H1 (cell line): ENCODE data around the gene SOX8. TPM values are rescaled to one million over a fixed set of nuclear protein-coding genes. Genes with fewer than 3 reads are reported as not detected.
A peak's percentile ranks its signal among the peaks of the same experiment; 100 is the strongest.

Source experiments
- CTCF ChIA-PET: fragments of 300-600 bp; sonication (Branson Sonifier 250); formaldehyde crosslinking; loops from one replicate; lab custom pipeline; 2021; ENCODE audit not compliant: partially characterized antibody; lab: Charles Lee
- POLR2A ChIA-PET: fragments of 300-600 bp; sonication (Branson Sonifier 250); formaldehyde crosslinking; loops from one replicate; lab custom pipeline; 2021; ENCODE audit warnings: inconsistent platforms; ENCODE audit not compliant: partially characterized antibody; lab: Charles Lee
- DNase-seq, 2 experiments: peaks; one replicate each; pipeline versions ENCODE4 v3.0.0 to v3.0.0-alpha.2; 2010 to 2022; ENCODE audit warnings: low spot score in 2 of 2, low read depth in 1 of 2, mixed read lengths in 1 of 2
- FAIRE-seq: peaks from 2 replicates; lab custom pipeline; 2011; peaks lifted over from hg19 to GRCh38; lab: Jason Lieb, UNC
- H2AFZ ChIP-seq: 2 replicates; pipeline ENCODE4 v1.8.1; 2012; ENCODE audit warnings: low read length, inconsistent platforms
- H2AK5ac ChIP-seq: 2 replicates; pipeline ENCODE4 v1.6.1; 2013; ENCODE audit warnings: low read depth, low read length
- H2BK120ac ChIP-seq: replicated peaks from 2 replicates; pipeline ENCODE3; 2013; ENCODE audit warnings: low read depth, low read length, inconsistent platforms
- H2BK12ac ChIP-seq: 2 replicates; pipeline ENCODE4 v1.6.1; 2013; ENCODE audit warnings: low read depth, low read length
- H2BK15ac ChIP-seq: 2 replicates; pipeline ENCODE4 v1.6.1; 2013; ENCODE audit warnings: low read length
- H2BK20ac ChIP-seq: 2 replicates; pipeline ENCODE4 v1.6.1; 2013; ENCODE audit warnings: low read length
- H2BK5ac ChIP-seq: 2 replicates; pipeline ENCODE4 v1.6.1; 2013; ENCODE audit warnings: low read depth, low read length
- H3K14ac ChIP-seq: 2 replicates; pipeline ENCODE4 v1.6.1; 2013; ENCODE audit warnings: inconsistent platforms; ENCODE audit not compliant: insufficient read length
- H3K18ac ChIP-seq: 2 replicates; pipeline ENCODE4 v1.6.1; 2013; ENCODE audit warnings: low read length; ENCODE audit errors: extremely low read depth
- H3K23ac ChIP-seq: 2 replicates; pipeline ENCODE4 v1.6.1; 2013; ENCODE audit warnings: inconsistent platforms; ENCODE audit not compliant: insufficient read length
- H3K23me2 ChIP-seq: 2 replicates; pipeline ENCODE4 v1.6.1; 2013; ENCODE audit warnings: low read depth, low read length
- H3K27ac ChIP-seq: 2 replicates; pipeline ENCODE4 v1.6.1; 2011; ENCODE audit warnings: low read depth, low read length, inconsistent platforms
- H3K27me3 ChIP-seq, 4 experiments: replicated peaks in 1 of 4; 1 replicate in 1 of 4; 2 replicates in 3 of 4; pipeline versions ENCODE4 v1.6.1 to v1.8.1; 2011 to 2013; ENCODE audit warnings: low read length in 3 of 4, mild to moderate bottlenecking in 3 of 4, inconsistent platforms in 2 of 4, mixed read lengths in 2 of 4, moderate library complexity in 1 of 4; ENCODE audit not compliant: control insufficient read depth in 3 of 4, insufficient read depth in 3 of 4; ENCODE audit errors: extremely low read depth in 1 of 4
- H3K36me3 ChIP-seq, 4 experiments: 2 replicates each; pipeline versions ENCODE4 v1.6.1 to v1.8.1; 2011 to 2013; ENCODE audit warnings: mild to moderate bottlenecking in 4 of 4, low read length in 3 of 4, moderate library complexity in 2 of 4, control low read depth in 1 of 4, inconsistent platforms in 1 of 4; ENCODE audit not compliant: insufficient read depth in 4 of 4, control insufficient read depth in 2 of 4
- H3K4ac ChIP-seq: replicated peaks from 2 replicates; pipeline ENCODE3; 2013; ENCODE audit warnings: low read length, low read depth, mixed read lengths, inconsistent platforms; ENCODE audit not compliant: insufficient read length
- H3K4me1 ChIP-seq, 4 experiments: replicated peaks in 1 of 4; 1 replicate in 1 of 4; 2 replicates in 3 of 4; pipeline versions ENCODE4 v1.6.1 to v1.8.1; 2011 to 2013; ENCODE audit warnings: low read length in 3 of 4, inconsistent platforms in 2 of 4, mixed read lengths in 1 of 4; ENCODE audit not compliant: insufficient read depth in 4 of 4, control insufficient read depth in 3 of 4
- H3K4me2 ChIP-seq, 2 experiments: 2 replicates each; pipeline versions ENCODE4 v1.6.1 to v1.8.1; 2011 to 2013; ENCODE audit warnings: low read depth in 2 of 2, low read length in 2 of 2, control low read depth in 1 of 2, inconsistent platforms in 1 of 2, mild to moderate bottlenecking in 1 of 2; ENCODE audit not compliant: insufficient read depth in 1 of 2
- H3K4me3 ChIP-seq, 4 experiments: fragments of 200-600, 300-600 bp in 1 of 4; sonication (generic), shearing (Covaris generic), sonication (Bioruptor Twin) in 1 of 4; 2 replicates each; pipeline versions ENCODE4 v1.5.1 to v1.8.1; 2011 to 2016; ENCODE audit warnings: low read length in 4 of 4, low read depth in 3 of 4, control low read depth in 2 of 4, inconsistent platforms in 2 of 4, mild to moderate bottlenecking in 2 of 4, mixed read lengths in 1 of 4, moderate library complexity in 1 of 4; ENCODE audit not compliant: insufficient read depth in 2 of 4; ENCODE audit errors: extremely low read depth in 1 of 4
- H3K56ac ChIP-seq: replicated peaks from 2 replicates; pipeline ENCODE3; 2013; ENCODE audit warnings: low read depth, mild to moderate bottlenecking, mixed read lengths, low read length, inconsistent platforms; ENCODE audit not compliant: insufficient read length
- H3K79me1 ChIP-seq: 2 replicates; pipeline ENCODE4 v1.6.1; 2013; ENCODE audit warnings: low read depth, low read length, control low read depth
- H3K79me2 ChIP-seq, 2 experiments: 2 replicates each; pipeline versions ENCODE4 v1.6.1 to v1.8.1; 2012 to 2013; ENCODE audit warnings: low read length in 2 of 2, mild to moderate bottlenecking in 2 of 2, inconsistent platforms in 1 of 2; ENCODE audit not compliant: insufficient read depth in 2 of 2, control insufficient read depth in 1 of 2
- H3K9ac ChIP-seq, 4 experiments: replicated peaks in 1 of 4; 1 replicate in 1 of 4; 2 replicates in 3 of 4; pipeline versions ENCODE4 v1.6.1 to v1.8.1; 2011 to 2013; ENCODE audit warnings: low read depth in 3 of 4, low read length in 3 of 4, control low read depth in 2 of 4, mild to moderate bottlenecking in 2 of 4, moderate library complexity in 2 of 4, inconsistent platforms in 1 of 4; ENCODE audit errors: extremely low read depth in 1 of 4
- H3K9me3 ChIP-seq, 2 experiments: 2 replicates each; pipeline versions ENCODE4 v1.6.1 to v1.8.1; 2012 to 2013; ENCODE audit warnings: mild to moderate bottlenecking in 2 of 2, moderate library complexity in 2 of 2, control low read depth in 1 of 2, inconsistent platforms in 1 of 2, low read depth in 1 of 2, low read length in 1 of 2, mixed read lengths in 1 of 2; ENCODE audit not compliant: insufficient read depth in 2 of 2
- H4K20me1 ChIP-seq, 2 experiments: replicated peaks in 1 of 2; 2 replicates each; pipeline versions ENCODE3 to v1.8.1; 2011 to 2013; ENCODE audit warnings: inconsistent platforms in 2 of 2, low read length in 2 of 2, mild to moderate bottlenecking in 1 of 2; ENCODE audit not compliant: insufficient read depth in 2 of 2, control insufficient read depth in 1 of 2
- H4K5ac ChIP-seq: 2 replicates; pipeline ENCODE4 v1.6.1; 2013; ENCODE audit warnings: low read length, low read depth, mixed read lengths, inconsistent platforms; ENCODE audit not compliant: insufficient read length
- H4K8ac ChIP-seq: 2 replicates; pipeline ENCODE4 v1.8.0; 2013; ENCODE audit warnings: mild to moderate bottlenecking, moderate library complexity, low read length, inconsistent platforms; ENCODE audit not compliant: insufficient read depth; ENCODE audit errors: extremely low read depth
- H4K91ac ChIP-seq: replicated peaks from 2 replicates; pipeline ENCODE3; 2013; ENCODE audit warnings: low read length, mixed read lengths, inconsistent platforms; ENCODE audit not compliant: insufficient read length
- POLR2A ChIP-seq, 2 experiments: IDR thresholded peaks; 1 replicate in 1 of 2; 2 replicates in 1 of 2; pipeline ENCODE4 v1.6.1; 2011; ENCODE audit warnings: low read depth in 2 of 2, low read length in 2 of 2, mild to moderate bottlenecking in 2 of 2; ENCODE audit errors: control extremely low read depth in 1 of 2
- WGBS, 2 experiments: shearing (Covaris generic) in 1 of 2; methylation state at CpG; one replicate each; pipeline versions ENCODE4 v1.1.6 to v1.1.7; 2013 to 2015; ENCODE audit warnings: low lambda C conversion rate in 2 of 2, mixed read lengths in 2 of 2, inconsistent platforms in 1 of 2, low coverage in 1 of 2, missing lambda C conversion rate in 1 of 2; ENCODE audit not compliant: insufficient replicate concordance in 2 of 2, insufficient coverage in 1 of 2, insufficient read length in 1 of 2; ENCODE audit errors: extremely low coverage in 1 of 2, missing lambda C conversion rate in 1 of 2; 5-methylcytosine and 5-hydroxymethylcytosine counted together
- polyA plus RNA-seq, 7 experiments: library from polyadenylated mRNA; depleted of rRNA in 3 of 7; stranded (reverse) in 5 of 7; unstranded in 2 of 7; fragments of >200 nt in 5 of 7; fragments of 200-250 nt in 2 of 7; gene quantifications; 1 replicate in 5 of 7; 2 replicates in 1 of 7; 4 replicates in 1 of 7; pipeline versions ENCODE4 v1.2.1 to v1.2.3, GENCODE V29; 2011 to 2013; ENCODE audit warnings: missing spikeins in 2 of 7, mixed read lengths in 2 of 7
- total RNA-seq: library from RNA; stranded (reverse); fragmentation: NEBNext Ultra II Directional; extraction: Animal tissue kit (Norgen Biotek cat#: 25700); gene quantifications from 2 replicates; pipeline ENCODE4 v1.2.1, GENCODE V29; 2021

SOX8 gene
- total and polyA plus RNA-seq, 2 of the 8 experiments (the other 6 are each of a cell fraction or from before 2014, with no cell fraction given): 2.2 to 5.7 TPM

GRCh38 chr16:985646-986400 is 4.3 kb downstream of the SOX8 start:
- Histone ChIP-seq H3K27ac (no peak overlapping the region), H2AFZ (no peak overlapping the region), H3K79me2 (no peaks in the 10 kb centered on the region), H2AK5ac (no peak overlapping the region), H3K9me3 (no peaks in the 10 kb centered on the region), H3K27me3 (peaks cover 14 to 20% (median 18%) of the 10 kb centered on the region in 4 experiments; a peak in 6 of 7 replicates), H3K56ac (no peak overlapping the region), H3K14ac (no peak overlapping the region), H3K9ac (no peak overlapping the region), H3K23me2 (peaks cover 3% of the 10 kb centered on the region; the same call in 1 of the 2 replicates), H3K4me3 (no peak overlapping the region), H3K4me1 (peaks cover 0 to 9% (median 5%) of the 10 kb centered on the region in 4 experiments; a peak in 6 of 7 replicates), H3K4ac (no peak overlapping the region), H2BK5ac (no peak overlapping the region), H2BK20ac (no peak overlapping the region), H4K5ac (no peak overlapping the region), H4K8ac (peak overlapping the region; percentile 85; the same call in 1 of the 2 replicates), H2BK120ac (no peak overlapping the region), H3K4me2 (no peak overlapping the region), H4K91ac (no peak overlapping the region), H2BK12ac (no peak overlapping the region), H3K23ac (no peak overlapping the region), H4K20me1 (peaks cover 3 to 4% of the 10 kb centered on the region in 2 experiments), H3K79me1 (peaks cover 2% of the 10 kb centered on the region; the same call in 1 of the 2 replicates), H2BK15ac (no peak overlapping the region), H3K18ac (no peak overlapping the region), H3K36me3 (peaks cover 0 to 6% (median 0%) of the 10 kb centered on the region in 4 experiments; a peak in 1 of 8 replicates)
- TF ChIP-seq POLR2A (IDR thresholded peaks at IDR 0.05; ENCODE audit: control extremely low read depth in 1 of 2, low read depth in 2 of 2, low read length in 2 of 2): no peak
- 90% methylated on average over 31 of the region's 32 CpGs; no CpG with 5 or more reads in 1 of the 2 experiments for WGBS, 2 experiments
- ChIA-PET CTCF (no interaction called here), POLR2A (no interaction called here)
- DNase-seq (no peak), FAIRE-seq (no peak)
